HEK293 (cell line): ENCODE measurements around the gene PLD3.

ENCODE experiments used
- BCL11A ChIP-seq: fragments of 450-650 bp; formaldehyde crosslinking; IDR thresholded peaks from 2 replicates; pipeline ENCODE4 v1.5.1; 2016; ENCODE audit warnings: low read depth, missing biosample characterization, missing genetic modification characterization
- CTCF ChIP-seq: fragments of 450-650 bp; formaldehyde crosslinking; IDR thresholded peaks from 2 replicates; pipeline ENCODE4 v1.5.1; 2016; ENCODE audit warnings: missing biosample characterization, missing genetic modification characterization
- REST ChIP-seq: fragments of 450-650 bp; formaldehyde crosslinking; IDR thresholded peaks from 2 replicates; pipeline ENCODE4 v1.5.1; 2016; ENCODE audit warnings: missing biosample characterization, missing genetic modification characterization
- TCF7L2 ChIP-seq: IDR thresholded peaks from 2 replicates; pipeline ENCODE4 v1.6.1; 2011; ENCODE audit warnings: low read depth, mild to moderate bottlenecking, inconsistent platforms, low read length, moderate library complexity, borderline replicate concordance
- ZBTB48 ChIP-seq: fragments of 450-650 bp; formaldehyde crosslinking; IDR thresholded peaks from 2 replicates; pipeline ENCODE4 v1.5.1; 2016; ENCODE audit warnings: missing biosample characterization, missing genetic modification characterization
- ZNF175 ChIP-seq: fragments of 450-650 bp; formaldehyde crosslinking; IDR thresholded peaks from 2 replicates; pipeline ENCODE4 v1.5.1; 2016; ENCODE audit warnings: missing biosample characterization, missing genetic modification characterization
- ZNF23 ChIP-seq: fragments of 450-650 bp; formaldehyde crosslinking; IDR thresholded peaks from 2 replicates; pipeline ENCODE4 v1.5.1; 2016; ENCODE audit warnings: missing biosample characterization, missing genetic modification characterization, borderline replicate concordance
- ZNF274 ChIP-seq, 2 experiments: fragments of 200-500 bp in 1 of 2; fragments of 450-650 bp in 1 of 2; sonication (Bioruptor generic) in 1 of 2; formaldehyde crosslinking in 1 of 2; IDR thresholded peaks; 2 replicates each; pipeline versions ENCODE4 v1.5.1 to v1.6.1; 2014 to 2016; ENCODE audit warnings: borderline replicate concordance in 1 of 2, inconsistent platforms in 1 of 2, low read length in 1 of 2, missing biosample characterization in 1 of 2, missing genetic modification characterization in 1 of 2
- ZNF416 ChIP-seq: fragments of 450-650 bp; formaldehyde crosslinking; IDR thresholded peaks from 2 replicates; pipeline ENCODE4 v1.5.1; 2016; ENCODE audit warnings: missing biosample characterization, missing genetic modification characterization

DNA sequence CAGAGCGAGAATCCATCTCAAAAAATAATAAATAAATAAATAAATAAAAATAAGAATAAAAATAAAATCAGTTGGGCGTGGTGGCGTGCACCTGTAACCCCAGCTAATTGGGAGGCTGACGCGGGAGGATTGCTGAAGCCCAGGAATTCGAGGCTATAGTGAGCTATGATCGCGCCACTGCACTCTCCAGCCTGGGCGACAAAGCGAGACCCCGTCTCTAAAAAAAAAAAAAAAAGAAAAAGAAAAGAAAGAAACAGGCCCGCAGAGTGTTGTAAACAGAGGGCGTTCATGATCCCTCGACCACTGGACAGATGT lies 71.9 kb downstream of the PLD3 start:
- no peak for TF ChIP-seq CTCF (tag by site-specific recombination)
- TF ChIP-seq TCF7L2, result no peak
- TF ChIP-seq ZBTB48, result no peak
- TF ChIP-seq ZNF23, result no peak
- TF ChIP-seq ZNF175 (tag by site-specific recombination), result no peak
- TF ChIP-seq ZNF416 (tag by site-specific recombination), result no peak
- peak; percentile 96; the same call in 1 of the 2 replicates for TF ChIP-seq BCL11A (tag by site-specific recombination)
- TF ChIP-seq REST, result no peak
- no peak for TF ChIP-seq ZNF274 (IDR thresholded peaks at IDR 0.05; ENCODE audit: low read length)
- TF ChIP-seq ZNF274 (tag by site-specific recombination; IDR thresholded peaks at IDR 0.05; ENCODE audit: borderline replicate concordance), result no peak
